GM21423 (cell line): ENCODE results near the gene RPS14.

Experiments used
- ATAC-seq: cut with Tn5 transposase; IDR thresholded peaks from one replicate; pipeline ENCODE4 v1.9.1; 2021; ENCODE audit warnings: mild to moderate bottlenecking, moderate library complexity; ENCODE audit not compliant: unreplicated experiment

RPS14 gene

DNA sequence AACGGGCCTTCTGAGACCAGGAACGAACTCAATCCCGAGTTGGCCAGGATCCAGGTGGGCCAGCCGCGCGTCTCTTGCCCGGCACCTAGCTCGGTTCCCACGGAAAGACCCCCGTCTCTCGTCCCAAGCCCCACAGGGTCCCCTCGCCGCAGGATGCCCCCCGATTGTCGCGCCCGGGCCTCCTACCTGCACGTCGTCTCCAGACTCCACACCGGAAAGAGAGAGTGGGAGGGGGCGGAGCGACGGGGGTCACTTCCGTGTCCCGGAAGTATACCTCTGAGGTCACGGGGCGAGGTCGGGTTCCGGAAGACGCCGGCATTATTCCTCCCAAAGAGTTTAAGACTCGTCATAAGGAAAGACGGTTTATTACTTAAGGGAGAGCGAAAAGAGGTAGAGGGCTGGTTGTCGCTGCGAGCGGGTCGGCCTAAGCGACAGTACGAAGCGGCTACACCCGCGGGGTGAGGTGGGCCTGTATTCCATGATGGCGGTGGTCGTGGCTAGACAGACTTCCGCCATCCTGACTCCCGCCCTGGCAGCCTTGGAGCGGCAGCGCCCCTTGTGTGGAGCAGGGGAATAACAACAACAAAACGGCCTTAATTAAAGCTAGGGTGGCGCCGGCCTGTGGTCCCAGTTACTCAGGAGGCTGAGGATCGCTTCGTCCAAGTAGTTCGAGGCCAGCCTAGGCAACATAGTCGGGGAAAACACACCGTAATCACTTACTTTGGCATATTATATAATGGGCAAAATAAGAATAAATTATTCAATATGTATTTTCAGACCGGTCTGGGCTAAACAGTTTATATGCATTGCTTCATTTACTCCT, at the start of gene RPS14:
TSS of gene RPS14 (minus strand) at position 223 of the 823 bp plus-strand sequence. CDS start 2,006 bp downstream, outside the sequence.
- peak; percentile 95 for ATAC-seq

DNA sequence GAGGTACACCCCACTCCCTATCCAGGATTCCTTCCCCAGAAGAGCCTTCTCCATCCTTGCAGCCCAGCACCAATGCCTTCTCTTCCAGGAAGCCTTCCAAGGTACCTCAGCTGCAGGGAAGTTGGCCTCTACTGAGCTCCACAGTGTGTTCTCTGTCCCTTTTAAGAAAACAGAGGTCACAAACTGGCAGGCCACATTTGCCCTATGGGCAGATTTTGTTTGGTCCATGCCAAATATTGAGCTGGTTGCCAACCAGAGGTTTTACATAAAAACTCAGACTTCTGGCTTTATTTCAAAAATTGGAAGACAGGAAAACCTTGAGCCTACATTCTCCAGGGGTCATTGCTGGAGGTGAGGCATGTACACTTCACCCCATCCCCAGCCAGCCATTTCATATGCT, 49.4 kb upstream of the RPS14 start:
- no peak for ATAC-seq

DNA sequence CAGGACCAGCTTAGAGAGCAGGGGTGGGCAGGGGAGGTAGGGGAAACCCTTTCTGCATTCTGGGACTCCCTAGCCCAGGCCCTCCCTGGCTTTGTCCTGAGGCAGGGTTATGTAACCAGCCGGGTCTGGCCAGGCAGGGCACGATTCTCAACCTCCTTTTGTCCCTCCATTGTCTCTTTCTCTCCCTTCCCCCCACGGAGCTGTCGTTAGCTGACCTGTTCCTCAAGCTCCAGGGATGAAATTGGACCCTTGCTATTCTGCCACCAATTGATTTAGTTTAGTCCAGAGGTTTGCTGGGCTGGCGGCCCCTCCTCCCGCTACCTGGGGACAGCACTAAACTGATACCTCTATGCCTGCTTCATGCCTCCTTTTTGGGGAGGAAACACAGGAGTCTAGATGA, 49.0 kb upstream of the RPS14 start:
- ATAC-seq, result no peak

DNA sequence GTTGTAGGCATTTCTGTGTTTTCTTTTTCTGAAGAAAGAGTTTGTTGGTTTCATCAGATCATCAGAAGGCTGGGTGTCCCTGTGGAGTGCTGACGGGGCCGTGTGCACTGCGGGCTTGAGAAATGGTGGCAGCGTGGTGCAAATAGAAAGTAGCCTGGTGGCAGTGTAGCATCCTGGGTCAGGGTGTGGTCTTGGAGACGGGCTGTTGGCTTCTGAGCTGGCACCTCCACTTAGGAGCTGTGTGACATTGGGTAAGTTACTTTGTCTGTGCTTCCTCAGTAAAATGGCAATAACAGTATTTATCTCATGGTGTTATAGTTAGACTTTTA, 48.4 kb upstream of the RPS14 start:
- ATAC-seq, result no peak

DNA sequence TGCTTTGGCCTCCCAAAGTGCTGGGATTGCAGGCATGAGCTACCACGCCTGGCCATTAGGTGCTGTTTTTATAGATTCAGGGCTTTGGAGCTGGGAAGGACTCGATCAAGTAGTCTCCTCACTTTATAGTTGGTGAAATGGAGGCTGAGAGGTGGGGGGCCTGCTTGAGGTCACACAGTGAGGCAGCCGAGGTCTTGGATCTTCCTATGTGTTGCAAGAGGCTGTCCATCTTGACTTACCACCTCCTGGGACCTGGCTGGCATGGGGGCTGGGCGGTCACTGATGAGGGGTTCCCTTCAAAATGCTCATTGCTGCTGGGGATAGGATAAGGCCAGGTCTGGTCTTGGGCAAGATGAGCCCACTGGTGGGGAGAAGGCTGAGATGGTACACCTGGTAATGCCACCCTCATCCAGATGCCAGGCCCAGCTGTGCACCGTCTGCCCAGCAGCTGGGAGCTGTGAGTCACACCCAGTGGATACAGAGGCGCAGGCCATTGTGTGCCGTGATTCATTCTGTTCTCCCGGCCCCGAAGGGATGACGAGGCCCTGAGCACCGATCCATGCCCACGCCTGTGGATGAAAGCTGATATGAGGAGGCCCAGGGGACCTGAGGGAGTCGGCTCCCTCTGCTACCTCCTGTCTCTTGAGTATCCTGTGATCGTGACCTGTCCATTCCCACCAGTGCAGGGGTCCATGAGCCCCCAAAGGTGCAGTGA, 47.9 kb upstream of the RPS14 start:
- ATAC-seq, result no peak

DNA sequence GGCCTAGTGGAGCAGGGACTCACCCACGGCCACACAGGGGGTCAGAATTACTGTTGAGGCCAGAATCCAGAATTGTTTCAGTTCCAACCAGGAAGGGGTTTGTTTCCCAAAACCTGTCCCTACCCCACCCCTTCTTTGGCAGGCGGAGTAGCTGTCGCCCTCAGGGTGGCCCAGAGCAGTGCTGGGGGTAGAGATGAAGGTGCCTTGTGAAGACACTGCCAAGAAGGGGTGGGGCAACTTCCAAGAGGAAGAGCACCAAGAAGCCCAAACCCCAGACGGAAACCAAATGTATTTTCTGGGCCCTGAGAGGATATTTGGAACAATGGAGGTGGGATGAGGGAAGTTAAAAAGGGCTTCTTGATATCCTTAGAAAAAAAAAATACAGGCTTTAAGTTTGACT, 47.0 kb upstream of the RPS14 start:
- ATAC-seq, result no peak

DNA sequence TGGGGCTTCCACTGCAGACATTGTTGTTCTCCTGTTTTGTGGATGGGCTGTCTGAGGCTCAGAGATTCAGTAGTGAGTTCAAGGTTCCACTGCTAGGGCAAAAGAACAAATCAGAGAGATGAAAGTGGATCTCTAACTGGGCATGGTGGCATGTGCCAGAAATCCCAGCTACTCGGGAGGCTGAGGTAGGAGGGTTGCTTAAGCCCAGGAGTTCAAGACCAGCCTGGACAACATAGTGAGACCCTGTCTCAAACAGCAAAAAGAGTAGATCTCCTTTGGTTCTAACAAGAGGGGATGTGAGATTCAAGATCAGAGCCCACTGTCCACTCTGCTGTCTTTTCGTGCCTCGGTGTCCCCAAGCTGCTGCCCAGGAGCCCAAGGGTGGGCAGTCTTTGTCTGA, 46.6 kb upstream of the RPS14 start:
- ATAC-seq, result no peak

DNA sequence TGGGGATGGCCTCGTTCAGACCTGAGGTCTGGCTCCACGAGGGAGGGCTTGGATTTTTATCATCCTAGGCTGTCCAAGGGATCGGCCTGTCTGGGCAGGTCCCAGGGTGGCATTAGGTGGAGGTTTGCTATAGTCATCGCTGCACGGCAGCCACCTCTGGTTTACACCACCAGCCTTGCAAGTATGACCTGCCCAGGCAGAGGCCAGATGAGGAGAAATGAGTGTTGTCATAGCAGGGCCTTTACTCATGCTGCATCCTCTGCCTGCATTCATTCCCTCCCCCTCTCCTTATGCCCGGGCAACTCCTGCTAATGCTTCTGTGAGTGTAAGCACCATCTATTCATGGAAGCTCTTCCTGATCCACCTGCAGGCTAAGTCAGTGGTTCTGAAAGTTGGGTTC, 43.1 kb upstream of the RPS14 start:
- ATAC-seq, result no peak

DNA sequence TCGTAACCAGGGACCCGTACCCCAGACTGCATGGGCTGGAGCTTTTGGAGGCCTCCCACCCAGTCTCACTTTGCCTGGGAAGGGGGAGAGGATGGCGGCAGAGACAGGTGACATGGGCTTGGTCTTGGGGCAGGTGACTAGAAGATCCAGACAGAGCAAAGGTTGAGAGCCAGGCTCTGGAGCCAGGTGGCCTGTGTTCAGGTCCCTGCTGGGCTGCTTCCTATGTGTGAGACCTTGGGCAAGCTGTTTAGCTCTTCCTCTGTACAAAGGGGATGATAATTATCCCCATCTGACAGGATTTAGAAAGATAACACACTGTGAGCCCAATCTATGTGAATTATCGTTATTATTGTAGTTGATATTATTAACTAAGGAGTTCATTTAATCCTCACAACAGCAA, 42.3 kb upstream of the RPS14 start:
- no peak for ATAC-seq

DNA sequence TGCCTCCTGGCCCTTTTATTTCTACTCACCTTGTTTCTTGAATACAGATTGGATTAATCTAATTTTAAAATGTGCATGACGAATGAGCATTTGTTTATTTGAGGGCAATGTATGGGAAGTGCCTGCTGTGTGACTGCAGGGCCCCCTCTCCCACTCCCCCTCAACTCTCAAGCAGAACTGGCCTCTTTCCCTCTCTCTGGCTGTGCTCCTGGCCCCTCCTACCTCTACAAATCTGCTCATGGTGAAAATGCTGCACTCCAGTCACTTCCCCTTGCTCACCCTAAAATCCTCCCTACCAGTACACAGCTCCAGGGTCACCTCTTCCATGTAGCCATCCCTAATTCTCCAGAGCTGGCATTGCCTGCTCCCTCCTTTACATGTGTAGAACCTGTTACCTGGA, 41.2 kb upstream of the RPS14 start:
- no peak for ATAC-seq

DNA sequence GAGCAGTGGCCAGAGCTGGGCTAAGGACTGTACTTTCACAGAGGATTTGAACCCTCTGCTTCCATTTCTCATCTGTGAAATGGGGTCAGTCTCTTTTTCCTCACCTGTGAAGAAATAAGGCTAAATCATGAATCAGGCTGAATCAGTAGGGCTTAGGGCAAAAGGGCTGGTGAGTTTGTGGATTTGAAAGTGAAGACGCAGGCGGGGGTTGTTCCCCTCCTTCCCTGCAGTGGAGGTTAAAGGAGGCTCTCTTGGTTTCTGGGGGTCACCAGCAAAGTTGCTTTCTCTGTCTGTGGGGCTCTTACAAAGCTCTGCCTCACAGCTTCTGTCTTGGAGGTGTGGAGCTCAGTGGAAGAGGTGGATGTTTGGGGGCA, 40.7 kb upstream of the RPS14 start:
- no peak for ATAC-seq

DNA sequence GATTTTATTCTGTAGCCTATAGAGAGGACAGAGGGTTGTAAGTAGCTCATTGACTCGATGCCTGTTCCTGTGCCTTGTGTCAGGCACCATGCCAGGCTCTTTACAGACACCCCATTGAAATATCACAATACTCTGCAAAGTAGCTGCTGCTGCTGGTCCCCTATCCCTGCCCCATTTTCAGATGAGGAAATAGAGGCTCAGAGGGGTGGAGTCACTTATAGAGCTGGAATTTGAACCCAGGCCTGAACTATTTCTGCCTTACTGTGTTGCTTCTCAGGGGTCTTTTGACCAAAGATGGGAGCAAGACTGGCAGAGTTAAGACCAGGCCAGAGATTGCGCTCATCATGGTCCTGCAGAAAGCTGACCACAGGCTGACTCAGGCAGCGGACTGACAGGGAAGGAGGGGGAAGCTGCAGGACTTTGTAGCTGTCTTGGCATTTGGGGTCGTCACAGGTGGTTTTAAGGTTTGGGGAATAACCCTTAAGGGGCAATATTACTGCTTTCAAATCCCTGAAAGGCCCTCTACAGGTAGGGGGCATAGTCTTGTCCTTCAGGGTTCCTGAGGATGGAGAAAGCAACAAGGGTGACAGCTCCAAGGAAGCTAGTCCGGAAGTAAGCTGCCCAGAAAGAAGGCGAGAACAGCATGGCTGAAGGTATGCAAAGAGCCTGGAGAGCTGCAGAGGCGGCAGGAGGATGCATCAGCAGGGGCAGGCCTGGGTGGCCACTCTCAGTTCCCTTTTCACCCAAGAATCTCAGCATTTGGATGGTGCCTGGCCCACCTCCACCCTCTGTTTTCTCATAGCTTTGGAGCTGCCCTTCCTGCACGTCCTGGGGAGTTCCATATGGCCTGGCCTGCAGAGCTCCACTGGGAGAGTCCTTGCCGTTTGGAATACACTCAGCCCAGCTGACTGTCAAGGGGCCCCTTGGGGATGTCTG, 40.1 kb upstream of the RPS14 start:
- ATAC-seq, result peak; percentile 81

DNA sequence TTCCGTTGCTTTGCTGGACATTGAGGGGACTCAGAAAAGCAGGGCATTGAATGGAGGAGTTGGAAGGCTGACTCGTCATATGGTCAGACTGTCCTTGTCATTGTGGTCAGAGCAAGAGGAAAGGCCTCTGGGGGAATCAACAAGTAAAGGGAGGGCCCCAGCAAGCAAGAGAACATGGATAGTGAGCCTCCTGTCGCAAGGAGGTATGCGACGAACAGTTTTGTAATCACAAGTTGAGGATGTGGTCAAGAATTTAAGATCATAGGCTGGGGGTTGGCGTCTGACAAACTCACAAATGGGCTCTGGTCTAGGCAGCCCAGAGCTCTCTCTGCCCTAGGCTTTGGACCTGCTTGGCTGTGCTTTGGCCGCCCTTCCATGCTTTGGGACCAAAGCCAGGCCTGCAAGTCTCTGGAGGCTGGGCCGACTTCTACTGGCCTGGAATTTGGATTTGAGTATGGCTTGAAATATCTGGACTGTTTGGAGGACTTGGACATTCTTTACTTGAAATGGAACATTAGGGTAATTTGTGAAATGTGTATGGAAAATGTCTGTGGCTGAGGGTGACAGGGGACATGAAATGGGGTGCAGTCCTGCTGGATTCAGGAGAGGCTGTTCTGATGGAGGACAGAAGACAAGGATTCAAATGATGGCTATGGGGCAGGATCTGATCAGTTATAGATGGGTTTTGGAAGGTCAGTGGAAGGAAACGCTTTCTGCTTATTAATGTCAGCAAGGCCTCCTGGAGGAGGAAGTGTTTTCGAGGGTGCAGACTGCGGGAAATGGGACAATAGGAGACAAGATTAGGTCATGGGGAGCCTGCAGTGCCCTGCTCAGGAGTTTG, 39.2 kb upstream of the RPS14 start:
- ATAC-seq, result no peak

DNA sequence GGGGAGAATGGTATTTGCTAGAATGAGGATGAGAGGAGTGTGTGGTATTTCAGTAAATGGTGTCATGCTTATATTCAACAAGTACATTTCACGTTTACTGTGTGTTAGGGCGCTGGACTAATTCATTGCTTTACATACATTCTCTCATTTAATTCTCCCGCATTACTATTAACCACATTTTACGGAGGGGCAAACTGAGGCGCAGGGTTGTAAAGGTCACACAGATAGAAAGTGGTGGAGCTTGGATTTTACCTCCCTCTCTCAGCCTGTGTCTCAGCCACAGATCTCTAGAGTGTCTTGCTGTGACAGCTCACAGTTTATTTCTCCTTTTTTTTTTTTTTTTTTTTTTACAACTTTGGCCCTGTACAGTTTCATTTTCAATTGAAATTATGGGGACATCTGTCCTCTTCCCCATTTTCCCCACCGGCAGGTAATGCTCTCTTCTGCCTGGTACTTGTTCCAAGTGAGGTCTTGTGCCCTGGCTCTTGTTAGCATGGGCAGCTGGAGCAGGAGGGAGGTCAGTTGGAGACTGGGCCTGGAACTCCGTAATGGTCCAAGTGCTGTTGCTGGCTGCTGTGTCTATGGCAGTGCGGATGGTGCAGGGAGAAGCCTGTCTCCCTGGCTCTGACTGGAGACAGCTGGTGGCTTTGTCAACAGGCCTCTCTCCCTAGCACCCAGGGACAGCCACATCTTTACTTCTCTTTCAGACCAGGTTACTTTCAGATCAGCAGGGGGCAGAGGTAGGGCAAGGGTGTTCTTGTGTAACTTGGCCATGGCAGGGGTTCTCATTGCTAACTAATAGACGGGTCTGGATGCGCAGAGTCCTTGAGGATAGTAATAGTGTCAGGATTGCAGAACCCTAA, 37.9 kb upstream of the RPS14 start:
- peak; percentile 21 for ATAC-seq

DNA sequence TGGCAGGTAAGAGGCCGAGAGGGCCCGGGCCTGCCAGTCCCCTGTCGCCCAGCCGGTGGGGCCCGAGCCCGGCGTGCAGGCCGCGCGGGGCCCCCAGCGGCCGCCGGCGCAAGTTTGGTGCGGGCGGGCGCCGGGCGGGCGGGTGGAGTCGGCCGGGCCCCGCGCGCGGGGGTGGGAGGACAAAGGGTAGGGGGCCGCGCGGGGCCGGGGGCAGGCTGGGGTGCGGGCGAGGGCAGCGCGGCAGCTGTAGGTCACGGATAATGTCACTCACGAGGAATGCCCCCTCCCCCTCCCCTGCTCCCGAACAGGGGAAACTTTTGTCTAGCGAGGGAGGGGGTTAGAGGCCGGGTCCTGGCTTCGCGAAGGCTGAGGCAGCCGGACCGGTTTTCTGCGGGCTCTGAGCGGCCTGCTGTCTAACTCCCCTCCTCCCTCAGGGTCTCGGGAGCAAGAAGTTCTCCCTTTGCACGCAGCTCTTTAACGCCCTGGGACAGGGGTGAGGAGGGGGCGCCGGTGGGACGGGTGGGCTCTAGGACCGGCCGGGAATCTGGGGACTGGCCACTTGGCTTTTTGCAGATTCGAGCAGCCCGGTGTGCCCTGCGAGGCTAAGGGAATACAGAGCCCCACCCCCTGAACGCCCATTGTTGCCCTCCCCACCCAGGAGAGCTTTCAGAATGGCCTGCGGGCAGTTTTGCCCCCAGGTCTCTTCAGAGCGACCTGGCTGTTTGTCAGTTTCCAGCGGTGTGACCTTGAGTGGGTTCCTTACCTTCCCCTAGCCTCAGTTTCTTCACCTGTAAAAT, 37.1 kb upstream of the RPS14 start:
- ATAC-seq, result no peak

DNA sequence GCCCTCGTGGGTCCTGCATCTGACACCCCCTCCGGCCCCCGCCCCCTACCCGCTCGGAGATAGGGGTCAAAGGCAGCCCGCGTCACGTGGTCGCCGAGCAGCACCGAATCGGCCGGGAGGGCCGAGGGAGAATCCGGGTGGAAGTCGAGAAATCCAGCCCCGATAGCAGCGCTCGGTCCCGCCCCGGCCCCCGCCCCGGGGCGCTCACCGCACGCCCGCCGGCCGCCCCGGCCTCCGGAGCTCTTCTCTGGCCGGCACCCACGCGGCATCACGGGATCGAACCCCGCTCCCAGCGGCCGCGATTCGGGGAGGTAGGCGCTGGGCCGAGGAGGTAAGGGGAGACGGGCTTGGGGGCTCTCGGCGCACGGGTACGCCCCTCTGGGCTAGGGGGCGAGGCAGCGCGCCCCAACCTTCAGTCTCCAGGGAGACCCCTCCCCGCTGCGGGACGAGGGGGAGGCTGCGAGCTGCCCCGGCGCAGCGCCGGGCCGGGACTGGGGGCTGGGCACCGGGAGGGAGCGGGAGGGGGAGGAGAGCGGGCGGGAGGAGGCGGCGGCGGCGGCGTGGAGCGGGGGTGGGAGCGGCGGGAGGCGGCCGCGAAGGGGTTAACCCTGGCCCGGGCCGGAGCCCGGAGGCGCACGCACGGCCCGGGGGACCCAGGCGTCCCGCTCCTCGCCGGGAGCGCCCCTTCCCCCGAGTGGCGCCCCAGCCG, 36.3 kb upstream of the RPS14 start:
- ATAC-seq, result no peak

DNA sequence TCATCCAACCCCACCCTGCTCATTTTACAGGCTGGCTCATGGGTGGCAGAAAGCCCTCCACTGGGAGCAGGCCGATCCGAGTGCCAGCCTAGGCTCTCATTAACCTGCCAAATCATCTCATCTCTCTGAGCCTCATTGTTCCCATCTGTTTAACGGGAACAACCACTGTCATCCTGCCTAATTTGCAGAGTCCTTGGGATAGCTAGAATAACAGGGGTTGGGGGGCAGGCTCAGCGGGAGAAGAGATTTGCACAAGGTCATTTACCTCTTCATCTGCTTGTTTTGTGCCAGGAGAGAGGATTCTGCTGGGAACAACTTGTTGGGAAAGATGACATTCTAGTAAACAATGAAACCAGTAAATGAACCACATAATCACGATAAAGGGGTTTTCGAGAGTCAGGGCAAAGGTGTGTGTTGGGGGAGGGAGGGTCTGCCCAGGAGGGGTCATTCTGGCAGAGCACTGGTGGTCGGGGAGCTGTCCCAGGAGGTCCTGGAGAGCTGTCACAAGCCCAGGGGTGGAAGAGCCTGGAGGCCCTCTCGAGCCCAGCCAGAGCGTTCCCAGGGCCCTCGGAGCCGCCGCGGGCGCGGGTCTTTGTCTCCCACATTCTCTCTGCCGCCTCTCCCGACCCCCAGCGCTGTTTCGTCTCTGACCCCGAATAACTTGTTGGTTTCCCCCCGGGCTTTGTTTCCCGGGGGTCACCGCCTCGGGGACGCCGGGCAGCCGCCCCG, 35.6 kb upstream of the RPS14 start:
- ATAC-seq, result no peak

DNA sequence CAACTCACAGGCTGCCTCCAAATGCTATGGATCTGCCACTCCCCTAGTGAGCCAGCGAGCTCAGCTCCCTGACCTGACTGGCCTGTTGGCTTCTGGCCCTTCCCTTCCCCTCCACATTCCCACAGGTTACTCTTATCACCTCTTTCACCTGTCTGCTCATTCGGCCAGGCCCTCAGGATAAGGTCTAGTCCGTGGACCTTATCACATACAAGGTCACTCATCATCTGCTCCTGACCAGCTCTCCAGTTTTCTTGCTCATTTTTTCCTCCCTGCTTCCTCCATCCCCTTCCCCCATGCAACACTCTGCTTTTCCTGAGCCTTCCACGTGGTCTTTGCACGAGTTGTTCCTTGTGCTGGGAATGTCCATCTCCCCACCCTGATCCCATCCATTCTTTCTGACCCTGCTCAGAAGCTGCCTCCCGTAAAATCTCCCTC, 32.5 kb upstream of the RPS14 start:
- no peak for ATAC-seq
